ENCODE data around the gene IL22RA2. TPM values are rescaled to one million over a fixed set of nuclear protein-coding genes. Genes with fewer than 3 reads are reported as not detected.

Gene IL22RA2
- total RNA-seq, 1 experiment from 2014 or later = not detected

DNA sequence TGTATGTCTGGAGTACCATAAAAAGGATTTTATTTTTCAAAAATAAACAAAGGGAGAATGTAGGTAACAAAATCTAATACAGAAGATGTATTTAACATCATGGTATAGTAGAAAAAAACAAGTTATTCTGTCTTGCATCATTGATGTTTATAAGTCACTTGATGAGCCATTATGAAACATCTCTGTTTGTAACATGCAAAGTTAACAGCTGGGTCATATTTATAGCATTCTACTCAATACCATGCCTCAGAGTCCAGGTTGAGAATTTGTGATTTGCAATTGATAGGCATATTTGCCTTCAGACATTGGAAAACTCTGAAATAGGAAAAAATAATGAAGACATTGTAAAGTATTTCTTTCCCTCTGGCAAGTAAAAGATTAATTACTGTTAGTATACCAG is 76.4 kb downstream of the IL22RA2 start:
- Histone ChIP-seq H4K91ac (ENCODE audit: insufficient read length, low read depth, low read length) (no peak overlapping the region), H2BK120ac (ENCODE audit: low read depth, low read length, poor library complexity, severe bottlenecking) (no peak overlapping the region), H3T11ph (ENCODE audit: low read length) (no peak overlapping the region), H3K4ac (ENCODE audit: low read depth, low read length) (no peak overlapping the region), H2AK5ac (ENCODE audit: insufficient read length, low read length) (no peak overlapping the region), H3K23ac (ENCODE audit: insufficient read length, low read depth, low read length) (no peak overlapping the region), H2BK5ac (ENCODE audit: insufficient read length, low read length) (no peak overlapping the region), H3K4me1 (ENCODE audit: insufficient read depth, low read length) (no peaks in the 10 kb centered on the region; the same call in 1 of the 2 replicates), H3K23me2 (ENCODE audit: insufficient read length, low read depth, low read length, poor library complexity, severe bottlenecking) (no peaks in the 10 kb centered on the region), H3K14ac (ENCODE audit: insufficient read depth, low read length) (no peak overlapping the region), H2BK15ac (ENCODE audit: low read depth, low read length) (no peak overlapping the region), H2BK20ac (ENCODE audit: low read depth, low read length, poor library complexity, severe bottlenecking) (no peak overlapping the region), H3K79me1 (ENCODE audit: insufficient read depth, low read depth, low read length, poor library complexity, severe bottlenecking) (no peaks in the 10 kb centered on the region), H2AFZ (ENCODE audit: low read length) (no peak overlapping the region), H3K56ac (ENCODE audit: insufficient read length, low read depth, low read length) (no peak overlapping the region), H4K5ac (ENCODE audit: insufficient read length, low read depth, low read length) (no peak overlapping the region), H3K9ac (ENCODE audit: extremely low read depth, insufficient read length, low read length) (no peak overlapping the region), H3K18ac (ENCODE audit: insufficient read length, low read depth, low read length) (no peak overlapping the region), H2BK12ac (ENCODE audit: insufficient read length, low read depth, low read length) (no peak overlapping the region), H3K27ac (ENCODE audit: insufficient read length, low read depth, low read length) (no peak overlapping the region), H4K8ac (replicated peaks; ENCODE audit: insufficient read length, low read depth, low read length) (no peak overlapping the region), H3K27me3 (ENCODE audit: insufficient read depth, low read length) (no peaks in the 10 kb centered on the region; the same call in 1 of the 2 replicates), H3K9me3 (ENCODE audit: control insufficient read depth, low read depth, low read length) (no peaks in the 10 kb centered on the region), H3K4me2 (ENCODE audit: insufficient read depth, insufficient read length, low read length) (no peak overlapping the region), H3K79me2 (ENCODE audit: insufficient read depth, low read length) (no peaks in the 10 kb centered on the region), H4K20me1 (ENCODE audit: control insufficient read depth, insufficient read depth, insufficient read length) (no peaks in the 10 kb centered on the region)
- no peak overlapping the region for H3K4me3 Mint-ChIP-seq
- H3K4me1 Mint-ChIP-seq = peaks cover 27% of the 10 kb centered on the region in 2 experiments
- H3K27ac Mint-ChIP-seq = no peak overlapping the region
- no peak for DNase-seq
- H3K9me3 Mint-ChIP-seq = 0 out of 5 replicates have a peak, but pooled peaks cover 0 to 3% of the 10 kb centered on the region in 2 experiments
- no peaks in the 10 kb centered on the region; a peak in 2 of 7 replicates for H3K36me3 Mint-ChIP-seq (ENCODE audit: insufficient read depth in 1 of 3, low read depth in 3 of 3)
- TF ChIP-seq, protein P1, sequence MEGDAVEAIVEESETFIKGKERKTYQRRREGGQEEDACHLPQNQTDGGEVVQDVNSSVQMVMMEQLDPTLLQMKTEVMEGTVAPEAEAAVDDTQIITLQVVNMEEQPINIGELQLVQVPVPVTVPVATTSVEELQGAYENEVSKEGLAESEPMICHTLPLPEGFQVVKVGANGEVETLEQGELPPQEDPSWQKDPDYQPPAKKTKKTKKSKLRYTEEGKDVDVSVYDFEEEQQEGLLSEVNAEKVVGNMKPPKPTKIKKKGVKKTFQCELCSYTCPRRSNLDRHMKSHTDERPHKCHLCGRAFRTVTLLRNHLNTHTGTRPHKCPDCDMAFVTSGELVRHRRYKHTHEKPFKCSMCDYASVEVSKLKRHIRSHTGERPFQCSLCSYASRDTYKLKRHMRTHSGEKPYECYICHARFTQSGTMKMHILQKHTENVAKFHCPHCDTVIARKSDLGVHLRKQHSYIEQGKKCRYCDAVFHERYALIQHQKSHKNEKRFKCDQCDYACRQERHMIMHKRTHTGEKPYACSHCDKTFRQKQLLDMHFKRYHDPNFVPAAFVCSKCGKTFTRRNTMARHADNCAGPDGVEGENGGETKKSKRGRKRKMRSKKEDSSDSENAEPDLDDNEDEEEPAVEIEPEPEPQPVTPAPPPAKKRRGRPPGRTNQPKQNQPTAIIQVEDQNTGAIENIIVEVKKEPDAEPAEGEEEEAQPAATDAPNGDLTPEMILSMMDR (conservative IDR thresholded peaks at IDR 0.05) = no peak
- H3K27me3 Mint-ChIP-seq (ENCODE audit: low read depth) = peaks cover 1% of the 10 kb centered on the region; the same call in 1 of the 2 replicates
